HEK293T (cell line): ENCODE measurements around the gene LRMDA.

Experiments used
- BHLHE40 ChIP-seq: fragments of 450-650 bp; IDR thresholded peaks from 2 replicates; pipeline ENCODE4 v1.6.1; 2016; ENCODE audit warnings: mild to moderate bottlenecking, moderate library complexity, borderline replicate concordance
- CTBP1 ChIP-seq: fragments of 450-650 bp; IDR thresholded peaks from 2 replicates; pipeline ENCODE4 v1.6.1; 2016; ENCODE audit warnings: borderline replicate concordance
- ELF4 ChIP-seq: fragments of 450-650 bp; IDR thresholded peaks from 2 replicates; pipeline ENCODE4 v1.6.1; 2017; ENCODE audit warnings: antibody characterized with exemption
- FOXA1 ChIP-seq: fragments of 450-650 bp; IDR thresholded peaks from 2 replicates; pipeline ENCODE4 v1.6.1; 2016; ENCODE audit warnings: mild to moderate bottlenecking
- FOXM1 ChIP-seq: fragments of 450-650 bp; IDR thresholded peaks from 2 replicates; pipeline ENCODE4 v1.6.1; 2017; ENCODE audit warnings: mild to moderate bottlenecking, borderline replicate concordance
- HDGF ChIP-seq: fragments of 450-650 bp; IDR thresholded peaks from 2 replicates; pipeline ENCODE4 v1.6.1; 2017; ENCODE audit warnings: antibody characterized with exemption, borderline replicate concordance
- LEF1 ChIP-seq: fragments of 450-650 bp; IDR thresholded peaks from 2 replicates; pipeline ENCODE4 v1.6.1; 2017; ENCODE audit warnings: mild to moderate bottlenecking, borderline replicate concordance
- PKNOX1 ChIP-seq: fragments of 450-650 bp; IDR thresholded peaks from 2 replicates; pipeline ENCODE4 v1.6.1; 2016
- SP1 ChIP-seq: fragments of 450-650 bp; IDR thresholded peaks from 2 replicates; pipeline ENCODE4 v1.6.1; 2017
- SUZ12 ChIP-seq: fragments of 450-650 bp; IDR thresholded peaks from 2 replicates; pipeline ENCODE4 v1.6.1; 2016; ENCODE audit warnings: mild to moderate bottlenecking
- ZNF384 ChIP-seq: fragments of 450-650 bp; IDR thresholded peaks from 2 replicates; pipeline ENCODE4 v1.6.1; 2016

GRCh38 chr10:75685187-75685586 is 253.8 kb downstream of the LRMDA start:
- no peak for TF ChIP-seq BHLHE40
- no peak for TF ChIP-seq PKNOX1
- no peak for TF ChIP-seq HDGF
- no peak for TF ChIP-seq SP1
- TF ChIP-seq SUZ12 = no peak
- TF ChIP-seq FOXM1 = no peak
- TF ChIP-seq ELF4 = no peak
- TF ChIP-seq ZNF384 = no peak
- no peak for TF ChIP-seq LEF1
- TF ChIP-seq FOXA1 = no peak
- TF ChIP-seq CTBP1 = no peak
